Endothelial cell of umbilical vein (primary cell): Measurements from ENCODE around the gene PKP3. TPM values are rescaled to one million over a fixed set of nuclear protein-coding genes. Genes with fewer than 3 reads are reported as not detected.
"Not testable (repeated sequence)": the region's sequence is repeated elsewhere in the genome, so short reads cannot be mapped to it uniquely, and the experiment has no call there.

Experiments used
- BruUV-seq: library from RNA; stranded (reverse); fragments of 400-500 nt; replicated peaks from 2 replicates; lab custom pipeline; 2021; lab: Mats Ljungman, UMichigan
- CTCF ChIA-PET: fragments of 300-600, 350-600 bp; sonication (Branson Sonifier 250); formaldehyde crosslinking; loops from one replicate; lab custom pipeline; 2021; ENCODE audit warnings: antibody characterized with exemption, inconsistent platforms; lab: Charles Lee
- POLR2A ChIA-PET: fragments of 300-600, 350-600 bp; sonication (Branson Sonifier 250); formaldehyde crosslinking; loops from one replicate; lab custom pipeline; 2021; ENCODE audit warnings: antibody characterized with exemption, inconsistent platforms; lab: Charles Lee
- DNase-seq: peaks from one replicate; pipeline ENCODE4 v3.0.0-alpha.2; 2011; ENCODE audit warnings: low read depth, low spot score
- FAIRE-seq: peaks from 2 replicates; lab custom pipeline; 2011; peaks lifted over from hg19 to GRCh38; lab: Jason Lieb, UNC
- H2AFZ ChIP-seq: 2 replicates; pipeline ENCODE4 v1.6.0; 2012; ENCODE audit warnings: low read depth, low read length, control low read depth, inconsistent platforms
- H3K27ac ChIP-seq: 2 replicates; pipeline ENCODE4 v1.5.1; 2011; ENCODE audit warnings: low read depth, mild to moderate bottlenecking, control low read depth, low read length, moderate library complexity; ENCODE audit not compliant: insufficient read depth
- H3K27me3 ChIP-seq, 2 experiments: 2 replicates each; pipeline versions ENCODE4 v1.6.0 to v1.6.1; 2011; ENCODE audit warnings: low read length in 2 of 2, mixed read lengths in 1 of 2; ENCODE audit not compliant: control insufficient read depth in 2 of 2, insufficient read depth in 2 of 2
- H3K36me3 ChIP-seq, 2 experiments: 2 replicates in 1 of 2; 3 replicates in 1 of 2; pipeline ENCODE4 v1.5.1; 2011; ENCODE audit warnings: low read length in 2 of 2, mild to moderate bottlenecking in 1 of 2, moderate library complexity in 1 of 2; ENCODE audit not compliant: control insufficient read depth in 2 of 2, insufficient read depth in 2 of 2; ENCODE audit errors: extremely low read depth in 1 of 2
- H3K4me1 ChIP-seq: 3 replicates; pipeline ENCODE4 v1.5.1; 2011; ENCODE audit warnings: mild to moderate bottlenecking, low read length; ENCODE audit not compliant: control insufficient read depth, insufficient read depth; ENCODE audit errors: extremely low read depth
- H3K4me2 ChIP-seq: 2 replicates; pipeline ENCODE4 v1.6.1; 2011; ENCODE audit warnings: low read length, control low read depth, mixed read lengths; ENCODE audit not compliant: insufficient read depth
- H3K4me3 ChIP-seq, 3 experiments: fragments of 200-600 bp in 1 of 3; sonication (generic), shearing (Covaris generic) in 1 of 3; replicated peaks in 1 of 3; 2 replicates each; pipeline ENCODE4 v1.5.1; 2011 to 2016; ENCODE audit warnings: control low read depth in 3 of 3, low read length in 3 of 3, mild to moderate bottlenecking in 2 of 3, inconsistent platforms in 1 of 3, low read depth in 1 of 3, moderate library complexity in 1 of 3; ENCODE audit not compliant: insufficient read depth in 1 of 3
- H3K79me2 ChIP-seq: 2 replicates; pipeline ENCODE4 v1.6.0; 2012; ENCODE audit warnings: low read length, inconsistent platforms; ENCODE audit not compliant: control insufficient read depth, insufficient read depth
- H3K9ac ChIP-seq: replicated peaks from 2 replicates; pipeline ENCODE3; 2011; ENCODE audit warnings: low read length, control low read depth; ENCODE audit not compliant: insufficient read depth; ENCODE audit errors: extremely low read depth
- H3K9me1 ChIP-seq: replicated peaks from 3 replicates; pipeline ENCODE4 v1.6.0; 2011; ENCODE audit warnings: mild to moderate bottlenecking, low read length; ENCODE audit not compliant: control insufficient read depth, insufficient read depth; ENCODE audit errors: extremely low read depth
- H3K9me3 ChIP-seq: replicated peaks from 2 replicates; pipeline ENCODE4 v1.5.1; 2012; ENCODE audit warnings: low read length, inconsistent platforms; ENCODE audit not compliant: control insufficient read depth, insufficient read depth
- H4K20me1 ChIP-seq: replicated peaks from 2 replicates; pipeline ENCODE3; 2011; ENCODE audit warnings: mild to moderate bottlenecking, low read length; ENCODE audit not compliant: control insufficient read depth, insufficient read depth; ENCODE audit errors: extremely low read depth
- EZH2 ChIP-seq: IDR thresholded peaks from 2 replicates; pipeline ENCODE4 v1.6.1; 2012; ENCODE audit warnings: borderline replicate concordance, low read depth, mild to moderate bottlenecking, moderate library complexity, low read length, inconsistent platforms; ENCODE audit not compliant: severe bottlenecking
- FOS ChIP-seq: IDR thresholded peaks from 2 replicates; pipeline ENCODE4 v1.6.1; 2011; ENCODE audit warnings: mild to moderate bottlenecking, low read length, moderate library complexity, borderline replicate concordance; ENCODE audit not compliant: insufficient read depth
- JUN ChIP-seq: IDR thresholded peaks from 2 replicates; pipeline ENCODE4 v1.6.1; 2011; ENCODE audit warnings: borderline replicate concordance, low read depth; ENCODE audit not compliant: insufficient read length, insufficient read depth
- MYC ChIP-seq: IDR thresholded peaks from one replicate; pipeline ENCODE4 v1.6.1; 2011; ENCODE audit warnings: mild to moderate bottlenecking, low read depth, low read length
- dilution Hi-C: fragments of 300-500 bp; cut with MboI; formaldehyde crosslinking; loops from one replicate; pipeline ENCODE4 v1.15.0; 2019; ENCODE audit warnings: low sequenced_read_pairs; ENCODE audit not compliant: extremely low pct_ligation_motif_present
- intact Hi-C: fragments of 100-400 bp; cut with micrococcal nuclease; formaldehyde crosslinking; loops from one replicate; pipeline ENCODE4 v1.10.0; 2022
- polyA plus RNA-seq, 4 experiments: library from polyadenylated mRNA; depleted of rRNA in 3 of 4; stranded (reverse) in 3 of 4; unstranded in 1 of 4; fragments of >200 nt; gene quantifications; 2 replicates each; pipeline versions ENCODE4 v1.2.1 to v1.2.3, GENCODE V29; 2011 to 2012; ENCODE audit warnings: missing spikeins in 1 of 4
- total RNA-seq: library from RNA; stranded (reverse); gene quantifications from 2 replicates; pipeline ENCODE4 v1.2.3, GENCODE V29; 2021
- TF ChIP-seq, protein P1 (sequence below): IDR thresholded peaks from 2 replicates; pipeline ENCODE4 v1.6.1; 2011; ENCODE audit not compliant: insufficient read depth, insufficient read length
- TF ChIP-seq, protein P2 (sequence below), 2 donors: IDR thresholded peaks; 1 replicate in 1 of 2; 2 replicates in 1 of 2; pipeline ENCODE4 v1.5.1; 2011; ENCODE audit warnings: low read length in 2 of 2, mild to moderate bottlenecking in 2 of 2, moderate library complexity in 2 of 2, control low read depth in 1 of 2, inconsistent platforms in 1 of 2, low read depth in 1 of 2; ENCODE audit not compliant: insufficient read depth in 1 of 2; ENCODE audit errors: extremely low read depth in 1 of 2

Gene PKP3
- total and polyA plus RNA-seq, 2 donors (not counting 3 experiments of a cell fraction or from before 2014, with no cell fraction given) = 0.27 to 0.59 TPM

DNA sequence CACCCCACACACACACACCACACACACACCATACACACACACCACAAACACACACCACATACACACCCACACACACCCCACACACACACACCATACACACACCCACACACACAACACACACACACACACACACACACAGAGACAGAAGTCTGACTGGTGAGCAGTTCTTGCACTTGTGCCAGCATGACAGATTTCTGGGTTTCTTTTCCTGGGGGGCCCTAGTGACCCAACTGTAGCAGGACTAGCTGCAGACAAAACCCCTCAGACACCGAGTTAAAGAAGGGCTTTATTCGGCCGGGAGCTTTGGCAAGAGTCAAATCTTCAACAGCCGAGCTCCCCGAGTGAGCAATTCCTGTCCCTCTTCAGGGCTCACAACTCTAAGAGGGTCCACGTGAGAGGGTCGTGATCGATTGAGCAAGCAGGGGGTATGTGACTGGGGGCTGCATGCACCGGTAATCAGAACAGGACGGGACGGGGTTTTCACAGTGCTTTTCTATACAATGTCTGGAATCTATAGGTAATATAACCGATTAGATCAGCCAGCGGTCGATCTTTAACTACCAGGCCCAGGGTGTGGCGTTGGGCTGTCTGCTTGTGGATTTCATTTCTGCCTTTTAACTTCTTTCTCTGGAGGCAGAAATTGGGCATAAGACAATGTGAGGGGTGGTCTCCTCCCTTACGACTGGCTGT lies 43.8 kb upstream of the PKP3 start:
- H3K36me3 ChIP-seq, H3K4me3 ChIP-seq, FAIRE-seq, H3K4me1 ChIP-seq, H3K27ac ChIP-seq, DNase-seq, H4K20me1 ChIP-seq, H3K9me3 ChIP-seq, BruUV-seq, H3K4me2 ChIP-seq, H3K9me1 ChIP-seq, POLR2A ChIA-PET, dilution Hi-C loops, H3K27me3 ChIP-seq, intact Hi-C loops, H3K79me2 ChIP-seq, H2AFZ ChIP-seq, H3K9ac ChIP-seq: not testable (repeated sequence)
- CTCF ChIA-PET = interaction anchor here (0.7 kb wide), 1 partner anchor 23 kb away, joined by 3 read pairs; no protein-coding TSS in a partner anchor

- DNase-seq (no peak), FAIRE-seq (no peak)
- ChIA-PET CTCF (interaction anchor here (0.7 kb wide), 1 partner anchor 24 kb away, joined by 3 read pairs; no protein-coding TSS in a partner anchor), POLR2A (no interaction called here)
- peaks cover 8% of the 10 kb centered on the region for H3K4me1 ChIP-seq
- intact Hi-C loops = no loop called here
- H4K20me1 ChIP-seq = no peaks in the 10 kb centered on the region
- no peak for TF ChIP-seq JUN
- no peak for TF ChIP-seq EZH2
- no peak for TF ChIP-seq MYC
- no peak for TF ChIP-seq FOS
- TF ChIP-seq, protein P1, sequence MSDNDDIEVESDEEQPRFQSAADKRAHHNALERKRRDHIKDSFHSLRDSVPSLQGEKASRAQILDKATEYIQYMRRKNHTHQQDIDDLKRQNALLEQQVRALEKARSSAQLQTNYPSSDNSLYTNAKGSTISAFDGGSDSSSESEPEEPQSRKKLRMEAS = no peak
- TF ChIP-seq, protein P2, sequence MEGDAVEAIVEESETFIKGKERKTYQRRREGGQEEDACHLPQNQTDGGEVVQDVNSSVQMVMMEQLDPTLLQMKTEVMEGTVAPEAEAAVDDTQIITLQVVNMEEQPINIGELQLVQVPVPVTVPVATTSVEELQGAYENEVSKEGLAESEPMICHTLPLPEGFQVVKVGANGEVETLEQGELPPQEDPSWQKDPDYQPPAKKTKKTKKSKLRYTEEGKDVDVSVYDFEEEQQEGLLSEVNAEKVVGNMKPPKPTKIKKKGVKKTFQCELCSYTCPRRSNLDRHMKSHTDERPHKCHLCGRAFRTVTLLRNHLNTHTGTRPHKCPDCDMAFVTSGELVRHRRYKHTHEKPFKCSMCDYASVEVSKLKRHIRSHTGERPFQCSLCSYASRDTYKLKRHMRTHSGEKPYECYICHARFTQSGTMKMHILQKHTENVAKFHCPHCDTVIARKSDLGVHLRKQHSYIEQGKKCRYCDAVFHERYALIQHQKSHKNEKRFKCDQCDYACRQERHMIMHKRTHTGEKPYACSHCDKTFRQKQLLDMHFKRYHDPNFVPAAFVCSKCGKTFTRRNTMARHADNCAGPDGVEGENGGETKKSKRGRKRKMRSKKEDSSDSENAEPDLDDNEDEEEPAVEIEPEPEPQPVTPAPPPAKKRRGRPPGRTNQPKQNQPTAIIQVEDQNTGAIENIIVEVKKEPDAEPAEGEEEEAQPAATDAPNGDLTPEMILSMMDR (IDR thresholded peaks at IDR 0.05; ENCODE audit: extremely low read depth in 1 of 2, insufficient read depth in 1 of 2, low read depth in 1 of 2, low read length in 2 of 2) = no peak
- H3K9ac ChIP-seq = no peak overlapping the region
- peaks cover 0 to 7% of the 10 kb centered on the region in 2 experiments for H3K27me3 ChIP-seq
- no peak overlapping the region for H3K4me3 ChIP-seq
- H3K4me2 ChIP-seq = no peak overlapping the region
- H3K9me1 ChIP-seq = no peaks in the 10 kb centered on the region
- H3K36me3 ChIP-seq = no peaks in the 10 kb centered on the region
- dilution Hi-C loops = no loop called here
- H3K9me3 ChIP-seq = no peaks in the 10 kb centered on the region
- H3K79me2 ChIP-seq = no peaks in the 10 kb centered on the region
- H3K27ac ChIP-seq = no peak overlapping the region
- no TSS peak for BruUV-seq
- no peak overlapping the region for H2AFZ ChIP-seq
These were observed 43.2 kb upstream of the PKP3 start for GRCh38 chr11:350723-351255.
